Pancreas (tissue), 10 donors: Measurements from ENCODE around the gene A2M. TPM values are rescaled to one million over a fixed set of nuclear protein-coding genes. Genes with fewer than 3 reads are reported as not detected.

Source experiments
- ATAC-seq, 4 donors: fragments of 200-7000 bp; cut with Tn5 transposase; one replicate each; pipeline versions ENCODE4 v1.8.0 to v1.9.1; 2020; ENCODE audit warnings: mild to moderate bottlenecking in 4 of 4, moderate library complexity in 4 of 4
- DNase-seq, 6 donors: peaks; one replicate each; pipeline ENCODE4 v3.0.0-alpha.2; 2020
- FAIRE-seq: peaks from 2 replicates; lab custom pipeline; 2012; peaks lifted over from hg19 to GRCh38; lab: Jason Lieb, UNC
- H3K27ac ChIP-seq, 4 donors: fragments of 200-600 bp; sonication (generic); 1 replicate in 3 of 4; 2 replicates in 1 of 4; pipeline versions ENCODE4 v1.5.0 to v1.8.0; 2020
- H3K27me3 ChIP-seq, 4 donors: fragments of 200-600 bp; one replicate each; pipeline ENCODE4 v1.8.0; 2021
- H3K36me3 ChIP-seq, 3 donors: fragments of 200-600 bp; sonication (generic) in 1 of 3; one replicate each; pipeline versions ENCODE4 v1.5.0 to v1.8.0; 2020 to 2021
- H3K4me1 ChIP-seq, 3 donors: fragments of 200-600 bp; one replicate each; pipeline ENCODE4 v1.8.0; 2021
- H3K4me3 ChIP-seq, 4 donors: fragments of 200-600 bp; sonication (generic) in 2 of 4; one replicate each; pipeline versions ENCODE4 v1.5.0 to v1.8.0; 2020 to 2021
- H3K9me3 ChIP-seq, 4 donors: fragments of 200-600 bp; one replicate each; pipeline ENCODE4 v1.8.0; 2021
- CTCF ChIP-seq, 4 donors: fragments of 200-600 bp; sonication (generic) in 3 of 4; IDR thresholded peaks; one replicate each; pipeline versions ENCODE4 v1.5.0 to v1.8.0; 2021; ENCODE audit warnings: antibody characterized with exemption in 4 of 4
- WGBS, 2 donors: extraction: QIAGEN DNeasy Blood & Tissue Kit; methylation state at CpG; one replicate each; pipeline ENCODE4 v1.1.7; 2013; 5-methylcytosine and 5-hydroxymethylcytosine counted together
- intact Hi-C, 3 donors: fragments of 100-400 bp; cut with DNase I; formaldehyde crosslinking; loops; one replicate each; pipeline versions ENCODE4 v1.11.1 to v1.14.2; 2022
- polyA plus RNA-seq, 2 donors: library from polyadenylated mRNA; stranded (reverse); fragments of 200-250 nt; gene quantifications; one replicate each; pipeline ENCODE4 v1.2.3, GENCODE V29; 2013
- total RNA-seq, 6 donors: library from RNA; stranded (reverse); fragmentation: NEBNext Ultra II Directional in 4 of 6; extraction: Animal tissue kit (Norgen Biotek cat#: 25700) in 4 of 6; gene quantifications; one replicate each; pipeline versions ENCODE4 v1.2.1 to v1.2.4, GENCODE V29; 2021 to 2023
- donor health status: healthy with polysubstance abuse.
- donor health status: DM: no; HTN: no; CAD: no; lungs with moderate emphysema.
- donor health status: DM: no; HTN: no; CAD: no.
- donor health status: control.
- donor health status: control.
- donor health status: Bipolar disorder and iron deficiency.
- donor health status: DM: yes; HTN: yes; CAD: no.
- donor health status: DM: no; HTN: no; CAD: no.
- donor health status: DM: no; HTN: no; CAD: no.
- donor health status: DM: yes; HTN: yes; CAD: no.

The A2M gene
- total and polyA plus RNA-seq, 8 donors: 22.8 to 275 (median 62.4) TPM

DNA sequence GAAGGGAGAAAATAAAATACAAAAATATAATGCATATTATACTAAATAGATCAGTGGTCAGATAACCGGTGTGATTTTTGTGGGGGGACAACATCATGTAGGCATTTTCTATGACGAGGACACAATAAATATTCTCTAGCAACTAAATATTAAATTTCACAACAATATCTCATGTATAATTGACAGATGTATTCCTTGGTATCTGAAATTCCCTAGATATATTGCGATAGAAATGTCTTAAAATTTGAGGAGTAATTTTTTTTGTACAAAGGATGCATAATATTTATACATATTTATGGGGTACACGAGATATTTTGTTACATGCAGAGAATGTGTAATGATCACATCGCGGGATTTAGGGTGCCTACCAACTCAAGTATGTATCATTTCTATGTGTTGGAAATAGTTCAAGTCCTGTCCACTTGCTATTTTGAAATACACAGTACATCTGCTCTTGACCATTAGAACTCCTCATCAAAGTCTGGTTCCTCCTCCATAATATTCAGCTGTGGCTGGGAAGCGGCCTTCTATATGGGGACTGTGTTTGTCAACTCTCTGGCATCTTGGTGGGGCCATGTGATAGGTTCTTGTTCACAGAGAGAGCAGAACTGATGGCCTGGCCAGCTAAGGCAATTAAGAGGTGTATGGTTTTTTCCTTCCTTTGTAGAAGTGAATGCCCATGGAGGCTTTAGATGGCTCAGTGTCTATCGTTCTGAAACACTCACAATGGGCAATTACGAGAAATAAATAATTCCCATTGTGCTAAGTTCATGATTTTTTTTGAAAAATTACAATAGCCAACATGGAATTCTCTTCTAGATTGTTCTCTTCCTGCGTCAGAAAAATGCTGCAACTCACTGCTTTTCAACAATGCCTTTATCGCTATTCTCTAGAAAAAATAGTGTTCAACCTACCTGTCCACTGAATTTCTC lies 8.8 kb downstream of the A2M start:
- no peaks in the 10 kb centered on the region for H3K9me3 ChIP-seq
- no peaks in the 10 kb centered on the region for H3K4me1 ChIP-seq
- no peaks in the 10 kb centered on the region for H3K36me3 ChIP-seq
- no peaks in the 10 kb centered on the region for H3K27me3 ChIP-seq
- DNase-seq (no peak), FAIRE-seq (no peak), ATAC-seq (no peak)
- no peak overlapping the region for H3K4me3 ChIP-seq
- no peak for TF ChIP-seq CTCF (IDR thresholded peaks at IDR 0.05)
- intact Hi-C loops: no loop called here
- H3K27ac ChIP-seq: no peak overlapping the region
- WGBS, 2 donors: 81 to 86% methylated on average over 11 of the region's 11 CpGs

GRCh38 chr12:9106067-9106466 lies 9.7 kb downstream of the A2M start:
- H3K4me3 ChIP-seq: no peak overlapping the region
- intact Hi-C loops: no loop called here
- 78 to 81% methylated on average over 1 of the region's 1 CpG for WGBS, 2 donors
- H3K36me3 ChIP-seq: no peaks in the 10 kb centered on the region
- no peak for ATAC-seq
- FAIRE-seq: no peak
- H3K27me3 ChIP-seq: no peaks in the 10 kb centered on the region
- no peaks in the 10 kb centered on the region for H3K4me1 ChIP-seq
- no peak for DNase-seq
- H3K9me3 ChIP-seq: no peaks in the 10 kb centered on the region
- no peak overlapping the region for H3K27ac ChIP-seq
- no peak for TF ChIP-seq CTCF (IDR thresholded peaks at IDR 0.05)

DNA sequence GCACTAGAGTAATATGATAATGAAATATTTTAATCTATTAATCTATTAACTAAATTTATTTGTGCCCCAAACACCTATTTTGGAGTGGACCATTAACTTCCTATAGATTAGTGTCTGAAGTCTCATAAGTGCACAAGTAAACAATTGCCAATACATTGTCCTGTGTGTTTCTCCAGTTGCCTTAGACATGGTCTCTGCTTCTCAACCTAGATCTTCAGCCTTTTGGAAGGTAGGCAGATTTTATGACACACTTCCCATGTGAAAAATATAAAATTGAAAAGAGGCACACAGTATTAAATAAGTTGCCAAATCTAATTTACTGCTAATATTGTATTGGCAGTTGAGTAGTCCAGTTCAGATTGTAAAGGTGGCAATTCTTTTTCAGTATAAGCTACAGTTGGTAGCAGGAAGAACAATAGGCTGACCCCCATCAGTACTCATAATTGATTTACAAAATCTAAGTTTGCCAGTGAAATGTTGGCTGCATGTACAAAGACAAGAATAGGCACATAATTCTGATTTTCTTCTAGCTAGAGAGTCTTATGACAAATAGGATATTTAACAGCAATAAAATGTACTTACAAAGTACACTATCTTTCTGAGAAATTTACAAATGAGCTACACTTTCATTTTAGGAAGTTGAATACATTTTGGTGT lies 10.8 kb downstream of the A2M start:
- Histone ChIP-seq H3K27ac (no peak overlapping the region), H3K9me3 (no peaks in the 10 kb centered on the region), H3K4me3 (no peak overlapping the region), H3K27me3 (no peaks in the 10 kb centered on the region), H3K4me1 (no peaks in the 10 kb centered on the region), H3K36me3 (no peaks in the 10 kb centered on the region)
- FAIRE-seq (no peak), DNase-seq (no peak), ATAC-seq (no peak)
- intact Hi-C loops: no loop called here
- no peak for TF ChIP-seq CTCF (IDR thresholded peaks at IDR 0.05)

- TF ChIP-seq CTCF (IDR thresholded peaks at IDR 0.05): no peak
- intact Hi-C loops: no loop called here
- Histone ChIP-seq H3K27me3 (no peaks in the 10 kb centered on the region), H3K9me3 (no peaks in the 10 kb centered on the region), H3K27ac (no peak overlapping the region), H3K4me1 (no peaks in the 10 kb centered on the region), H3K4me3 (no peak overlapping the region), H3K36me3 (no peaks in the 10 kb centered on the region)
- WGBS, 2 donors: 72 to 76% methylated on average over 4 of the region's 4 CpGs
- no peak for FAIRE-seq
- ATAC-seq: no peak
- DNase-seq: no peak
Measured at GRCh38 chr12:9104087-9104486, 11.6 kb downstream of the A2M start.
